ENCODE measurements around the gene TYROBP. TPM values are rescaled to one million over a fixed set of nuclear protein-coding genes. Genes with fewer than 3 reads are reported as not detected.
A peak's percentile ranks its signal among the peaks of the same experiment; 100 is the strongest.

The TYROBP gene
- total and polyA plus RNA-seq, 2 of the 4 experiments (the other 2 are of a cell fraction), result not detected

DNA sequence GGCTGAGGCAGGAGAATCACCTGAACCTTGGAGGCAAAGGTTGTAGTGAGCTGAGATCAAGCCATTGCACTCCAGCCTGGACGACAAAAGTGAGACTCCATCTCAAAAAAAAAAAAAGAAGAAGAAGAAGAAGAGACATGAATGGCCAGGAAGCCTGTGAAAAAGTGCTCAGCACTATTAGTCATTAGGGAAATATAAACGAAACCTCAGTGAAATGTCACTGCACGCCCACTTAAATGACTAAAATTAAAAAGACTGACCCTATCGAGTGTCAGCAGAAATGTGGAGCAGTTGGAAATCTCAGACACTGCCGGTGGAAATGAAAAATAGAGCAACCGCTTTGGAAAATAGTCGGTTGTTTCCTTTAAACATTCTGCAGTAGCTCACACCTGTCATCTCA is 5.5 kb upstream of the TYROBP start:
- Histone ChIP-seq H2AK9ac (replicated peaks; ENCODE audit: low read depth, low read length, poor library complexity) (no peak overlapping the region), H3K4ac (ENCODE audit: low read depth, low read length) (peak overlapping the region; percentile 69; the same call in 1 of the 2 replicates), H3K9me3 (ENCODE audit: control insufficient read depth, insufficient read depth, low read length) (no peaks in the 10 kb centered on the region), H3K27ac (ENCODE audit: insufficient read depth, low read length) (peak overlapping the region; percentile 44; the same call in 1 of the 2 replicates), H3K9me1 (ENCODE audit: insufficient read depth, low read length) (no peaks in the 10 kb centered on the region; the same call in 1 of the 2 replicates), H3K27me3 (ENCODE audit: control insufficient read depth, insufficient read depth, low read length) (no peaks in the 10 kb centered on the region), H3K23ac (ENCODE audit: low read depth, low read length) (0 out of 2 replicates have a peak overlapping the region, but pooled peaks have one; percentile 68), H2BK15ac (ENCODE audit: low read depth, low read length) (peak overlapping the region; percentile 3; the same call in 1 of the 3 replicates), H3K79me1 (ENCODE audit: low read depth in 1 of 2, low read length in 2 of 2) (no peaks in the 10 kb centered on the region; a peak in 1 of 4 replicates), H2BK120ac (ENCODE audit: low read depth, low read length) (peak overlapping the region; percentile 79; the same call in 1 of the 2 replicates), H2AFZ (replicated peaks; ENCODE audit: low read length, poor library complexity) (no peak overlapping the region), H3K14ac (replicated peaks; ENCODE audit: low read depth, low read length) (peak overlapping the region; percentile 94; the same call in 1 of the 2 replicates), H3K9ac (ENCODE audit: low read depth, low read length) (peak overlapping the region; percentile 46; the same call in 1 of the 2 replicates), H4K20me1 (ENCODE audit: insufficient read depth, low read length) (no peaks in the 10 kb centered on the region), H3K18ac (ENCODE audit: low read depth, low read length) (no peak overlapping the region), H3K36me3 (ENCODE audit: control insufficient read depth, insufficient read depth, low read length) (no peaks in the 10 kb centered on the region), H3K4me1 (ENCODE audit: control insufficient read depth, insufficient read depth, low read length) (0 out of 2 replicates have a peak, but pooled peaks cover 3% of the 10 kb centered on the region), H3K4me3 (ENCODE audit: insufficient read depth, low read depth, low read length) (no peak overlapping the region), H4K8ac (ENCODE audit: low read depth in 2 of 2, low read length in 2 of 2) (no peak overlapping the region; a peak in 1 of 4 replicates), H2AK5ac (ENCODE audit: low read depth, low read length) (no peak overlapping the region), H2BK20ac (ENCODE audit: low read depth, low read length) (no peak overlapping the region), H3K56ac (ENCODE audit: extremely low read depth, insufficient read depth, low read length) (no peak overlapping the region), H2BK5ac (ENCODE audit: low read depth, low read length, poor library complexity, severe bottlenecking) (peak overlapping the region; percentile 83), H3K4me2 (ENCODE audit: low read depth, low read length) (peak overlapping the region; percentile 49; the same call in 1 of the 2 replicates), H4K91ac (ENCODE audit: insufficient read depth, low read depth, low read length) (0 out of 2 replicates have a peak overlapping the region, but pooled peaks have one; percentile 11), H4K5ac (ENCODE audit: low read depth, low read length) (no peak overlapping the region)
- DNase-seq (peak; percentile 80), ATAC-seq (ENCODE audit: low read depth) (peak; percentile 86)
- dilution Hi-C loops (cut with HindIII; ENCODE audit: low sequenced_read_pairs, unreplicated experiment) (no loop called here), intact Hi-C loops (cut with micrococcal nuclease) (no loop called here), in situ Hi-C loops (cut with MboI; ENCODE audit: low sequenced_read_pairs) (no loop called here)
- no TSS peak for BruUV-seq (replicated peaks)
- ChIA-PET CTCF (interaction anchor here (0.5 kb wide), 1 partner anchor 221 kb away, joined by 3 read pairs; no protein-coding TSS in a partner anchor), POLR2A (ENCODE audit: unreplicated experiment) (no interaction called here)
- WGBS, 2 experiments (ENCODE audit: extremely low coverage in 2 of 2, insufficient read length in 1 of 2), result 0% methylated on average over 2 of the region's 7 CpGs; no CpG with 5 or more reads in 1 of the 2 experiments
- TF ChIP-seq FOS (IDR thresholded peaks at IDR 0.05; ENCODE audit: low read depth, low read length) (0 out of 2 replicates have a peak, but pooled peaks have one; percentile 38), CHD1 (IDR thresholded peaks at IDR 0.05; ENCODE audit: low read depth, low read length) (no peak), MAFK (IDR thresholded peaks at IDR 0.05; ENCODE audit: low read depth, low read length) (peak; percentile 45)
